ENCODE results near the gene MMP14.
"Not testable (repeated sequence)": the region's sequence is repeated elsewhere in the genome, so short reads cannot be mapped to it uniquely, and the experiment has no call there.

MMP14 gene

DNA sequence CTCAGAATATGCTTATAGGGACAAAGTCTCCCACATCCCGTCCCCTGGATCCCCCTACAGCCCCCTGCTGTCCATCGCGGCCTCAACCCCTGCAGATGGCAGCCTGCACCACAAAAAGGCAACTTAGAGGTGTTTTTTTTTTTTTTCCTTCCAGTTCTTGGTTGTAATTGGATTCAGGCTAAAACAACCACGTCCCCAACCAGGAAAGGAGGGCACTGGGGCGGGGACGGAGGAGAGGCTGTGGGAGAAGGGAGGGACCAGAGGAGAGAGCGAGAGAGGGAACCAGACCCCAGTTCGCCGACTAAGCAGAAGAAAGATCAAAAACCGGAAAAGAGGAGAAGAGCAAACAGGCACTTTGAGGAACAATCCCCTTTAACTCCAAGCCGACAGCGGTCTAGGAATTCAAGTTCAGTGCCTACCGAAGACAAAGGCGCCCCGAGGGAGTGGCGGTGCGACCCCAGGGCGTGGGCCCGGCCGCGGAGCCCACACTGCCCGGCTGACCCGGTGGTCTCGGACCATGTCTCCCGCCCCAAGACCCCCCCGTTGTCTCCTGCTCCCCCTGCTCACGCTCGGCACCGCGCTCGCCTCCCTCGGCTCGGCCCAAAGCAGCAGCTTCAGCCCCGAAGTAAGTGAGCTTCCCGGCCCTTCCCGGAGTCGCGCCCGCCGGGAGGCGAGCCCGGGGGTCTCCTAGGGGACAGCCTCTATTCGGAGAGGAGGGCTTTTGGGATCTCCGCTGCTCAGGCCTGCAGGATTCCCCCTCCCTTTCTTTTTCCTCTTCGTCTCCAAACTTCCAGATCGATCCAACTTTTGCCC, at the start of gene MMP14:
MMP14 (plus strand) TSS at position 285 of the 813 bp plus-strand sequence; CDS start at position 518, 233 bp downstream.
- no peak for DNase-seq

DNA sequence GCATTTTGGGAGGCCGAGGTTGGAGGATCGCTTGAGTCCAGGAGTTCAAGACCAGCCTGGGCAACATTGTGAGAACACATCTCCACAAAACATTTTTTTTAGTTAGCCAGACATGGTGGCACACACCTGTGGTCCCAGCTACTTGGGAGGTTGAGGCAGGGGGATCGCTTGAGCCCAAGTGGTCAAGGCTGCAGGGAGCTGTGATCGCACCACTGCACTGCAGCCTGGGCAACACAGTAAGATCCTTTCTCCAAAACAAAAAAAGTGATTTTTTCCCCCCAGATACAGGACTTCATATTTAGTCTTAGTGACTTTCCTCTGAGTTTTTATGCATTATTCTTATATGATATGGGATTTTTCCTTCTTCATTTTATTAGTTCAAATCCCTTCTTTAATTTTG, 49.7 kb upstream of the MMP14 start:
- DNase-seq, result no peak

DNA sequence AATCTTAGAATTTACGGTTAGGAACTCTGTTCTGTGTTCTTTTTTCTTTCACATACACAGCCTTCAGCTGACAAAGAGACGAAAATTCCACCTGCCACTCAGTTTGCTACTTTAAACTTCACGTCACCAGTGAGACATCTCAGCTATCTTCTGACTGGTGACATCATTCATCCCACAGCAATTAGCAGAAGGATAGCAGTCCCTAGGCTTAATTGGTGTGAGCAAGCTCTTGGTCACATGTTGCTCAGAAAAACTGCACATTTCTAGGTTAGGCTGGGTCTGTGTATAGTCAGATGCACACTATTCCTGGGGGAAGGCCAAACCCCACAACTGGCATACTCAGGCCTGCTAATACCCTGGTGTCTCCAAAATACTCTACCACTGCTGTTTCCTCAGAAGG, 45.1 kb upstream of the MMP14 start:
- no peak for DNase-seq

DNA sequence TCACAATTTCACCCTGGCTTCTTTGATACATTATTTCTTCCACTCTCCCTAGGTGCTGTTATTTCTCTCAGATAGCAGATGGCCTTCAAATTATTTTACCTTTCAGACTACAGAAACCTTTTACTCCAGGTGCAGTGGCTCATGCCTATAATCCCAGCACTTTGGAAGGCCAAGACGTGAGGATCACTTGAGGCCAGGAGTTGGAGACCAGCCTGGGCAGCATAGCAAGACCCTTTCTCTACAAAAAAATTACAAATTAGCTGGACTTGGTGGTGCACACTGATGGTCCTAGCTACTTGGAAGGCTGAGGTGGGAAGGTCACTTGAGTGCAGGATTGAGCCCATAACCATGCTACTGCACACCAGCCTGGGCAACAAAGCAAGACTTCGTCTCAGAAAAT, 44.2 kb upstream of the MMP14 start:
- DNase-seq, result no peak

DNA sequence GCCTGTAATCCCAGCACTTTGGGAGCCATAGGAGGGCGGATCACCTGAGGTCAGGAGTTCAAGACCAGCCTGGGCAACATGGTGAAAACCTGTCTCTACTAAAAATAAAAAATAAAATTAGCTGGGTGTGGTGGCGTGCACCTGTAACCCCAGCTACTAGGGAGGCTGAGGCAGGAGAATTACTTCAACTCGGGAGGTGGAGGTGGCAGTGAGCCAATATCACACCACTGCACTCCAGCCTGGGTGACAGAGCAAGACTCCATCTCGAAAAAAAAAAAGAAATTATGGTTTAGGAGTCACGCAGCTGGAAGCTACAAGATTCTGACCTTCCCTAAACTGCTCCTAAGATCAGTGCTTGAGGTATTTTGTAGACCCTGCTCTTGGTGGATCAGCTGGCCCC, 42.8 kb upstream of the MMP14 start:
- DNase-seq, result not testable (repeated sequence)

GRCh38 chr14:22793976-22794375, 42.4 kb upstream of the MMP14 start:
- DNase-seq, result no peak

- no peak for DNase-seq
These were observed 41.8 kb upstream of the MMP14 start for GRCh38 chr14:22794551-22794951.

DNA sequence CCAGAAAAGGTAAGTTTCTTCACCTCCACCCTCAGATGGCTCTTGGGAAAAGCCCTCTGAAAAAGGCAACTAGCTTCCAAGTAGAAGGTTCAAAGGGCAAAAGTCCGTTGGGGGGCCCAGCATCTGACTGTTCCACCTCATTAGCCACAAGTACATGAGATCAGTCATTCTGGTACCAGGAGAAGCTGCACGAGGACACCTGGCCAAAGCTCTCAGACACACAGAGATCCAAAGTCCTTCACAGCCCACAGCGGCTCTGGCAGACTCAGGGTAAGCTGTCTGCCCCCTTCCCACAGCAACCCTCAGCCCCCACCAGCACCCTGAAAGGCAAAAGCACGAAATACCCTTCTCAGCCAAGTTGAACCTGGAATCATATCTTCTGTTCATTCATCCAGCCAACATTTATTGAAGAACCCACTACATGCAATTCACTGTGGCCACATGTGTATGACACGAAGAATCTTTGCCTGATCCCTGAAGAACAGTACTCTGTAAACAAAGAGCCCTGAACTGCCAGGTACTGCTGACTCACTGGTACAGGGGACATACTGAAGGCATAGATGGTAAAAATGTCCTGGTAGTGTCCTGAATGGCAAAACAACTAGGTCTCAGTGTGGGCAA, 40.2 kb upstream of the MMP14 start:
- DNase-seq, result no peak

DNA sequence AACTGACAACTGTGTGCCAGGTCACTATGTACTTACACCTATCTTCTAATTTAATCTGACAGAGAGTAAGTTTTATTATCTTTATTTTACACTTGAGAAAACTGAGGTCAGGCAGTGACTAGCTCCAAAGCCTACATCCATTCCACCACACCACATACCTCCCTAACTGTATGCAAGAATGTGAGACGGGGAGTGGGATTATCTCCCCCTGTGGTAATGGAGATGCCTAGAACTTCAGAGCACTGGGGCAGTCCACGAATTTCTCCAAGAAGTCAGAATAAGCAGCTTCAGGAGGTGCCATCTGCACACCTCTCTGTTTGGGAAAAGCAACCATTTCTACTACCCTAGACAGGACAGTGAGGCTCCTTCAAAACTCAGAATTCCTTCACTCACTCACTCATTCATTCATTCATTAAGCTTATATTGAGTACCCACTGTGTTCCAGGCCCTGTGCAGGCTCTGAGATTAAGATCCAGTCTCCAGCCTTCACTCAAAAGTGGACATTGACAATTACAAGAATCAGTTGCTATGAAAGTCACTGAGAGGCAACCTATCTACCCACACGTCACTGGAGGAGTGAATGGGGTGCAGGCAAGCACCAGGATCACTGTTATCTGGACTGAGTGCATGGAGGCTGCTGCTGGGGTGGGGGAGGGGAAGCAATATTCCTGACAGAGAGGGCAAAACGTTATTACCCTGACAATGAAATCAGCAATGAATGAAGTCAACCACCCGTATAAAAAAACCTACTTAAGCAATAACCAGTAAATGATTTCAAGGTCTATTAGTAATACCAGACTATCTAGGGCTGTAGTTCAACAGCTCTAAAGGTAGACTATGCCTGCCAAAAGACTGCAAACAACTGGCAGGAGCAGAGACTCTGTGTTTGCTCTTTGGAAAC, 39.1 kb upstream of the MMP14 start:
- DNase-seq, result no peak

- DNase-seq, result no peak
These were observed 37.9 kb upstream of the MMP14 start for GRCh38 chr14:22798528-22798927.

DNA sequence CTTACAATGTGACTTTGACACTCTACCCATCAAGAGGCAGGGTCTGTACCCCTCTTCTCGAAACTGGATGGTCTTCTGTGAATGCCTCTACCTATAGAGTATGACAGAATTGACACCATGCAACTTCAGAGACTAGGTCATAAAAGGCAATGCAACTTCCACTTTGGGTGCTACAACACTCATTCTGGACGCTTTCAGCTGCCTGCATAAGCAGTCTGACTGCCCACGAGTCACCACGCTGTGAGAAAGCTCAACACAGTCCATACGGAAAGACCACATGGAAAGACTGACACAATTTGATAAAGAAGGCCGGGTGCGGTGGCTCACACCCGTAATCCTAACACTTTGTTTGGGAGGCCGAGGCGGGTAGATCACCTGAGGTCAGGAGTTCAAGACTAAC, 36.0 kb upstream of the MMP14 start:
- DNase-seq, result no peak

DNA sequence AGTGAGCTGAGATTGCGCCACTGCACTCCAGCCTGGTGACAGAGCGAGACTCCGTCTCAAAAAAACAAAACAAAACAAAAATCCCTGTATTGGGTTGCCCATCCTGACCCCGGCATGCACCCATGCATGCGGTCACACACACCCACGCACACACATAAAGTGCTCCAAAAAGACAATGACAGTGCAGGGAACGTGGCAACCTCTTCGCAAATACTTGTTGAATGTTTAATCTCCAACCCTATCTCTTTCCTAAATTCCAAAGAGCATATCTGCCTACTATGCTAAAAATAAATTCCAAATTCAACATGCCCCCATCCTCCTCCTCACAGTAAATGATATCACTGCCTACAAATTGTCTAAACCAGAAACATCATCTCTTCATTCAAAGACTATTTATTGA, 34.7 kb upstream of the MMP14 start:
- no peak for DNase-seq

DNA sequence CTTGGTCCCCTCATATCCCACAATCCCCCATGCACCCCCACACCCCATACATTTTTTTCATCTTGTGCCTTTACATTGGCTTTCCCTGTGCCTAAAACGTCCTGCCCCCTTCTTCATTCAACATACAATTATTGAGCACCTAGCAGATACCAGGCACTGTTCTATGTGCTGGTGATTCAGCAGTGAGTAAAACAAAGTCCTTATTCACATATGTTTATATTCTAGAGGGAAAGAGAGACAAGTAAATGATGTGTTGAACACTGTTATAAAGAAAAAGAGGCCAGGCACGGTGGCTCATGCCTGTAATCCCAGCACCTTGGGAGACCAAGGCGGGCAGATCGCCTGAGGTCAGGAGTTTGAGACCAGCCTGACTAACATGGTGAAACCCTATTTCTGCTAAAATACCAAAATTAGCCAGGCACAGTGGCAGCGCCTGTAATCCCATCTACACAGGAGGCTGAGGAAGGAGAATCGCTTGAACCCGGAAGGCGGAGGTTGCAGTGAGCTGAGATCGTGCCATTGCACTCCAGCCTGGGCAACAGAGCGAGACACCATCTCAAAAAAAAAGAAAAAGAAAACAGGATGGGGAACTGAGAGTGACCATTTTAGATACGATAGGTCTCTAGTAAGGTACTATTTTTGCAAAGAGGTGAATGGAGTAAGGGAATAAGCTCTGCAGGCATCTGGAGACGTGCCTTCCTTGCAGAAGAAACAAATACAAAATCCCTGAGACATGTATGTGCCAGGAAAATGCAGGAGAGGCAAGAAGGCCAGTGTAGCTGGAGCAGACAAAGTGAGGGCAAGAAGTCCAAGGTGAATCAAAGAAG, 33.3 kb upstream of the MMP14 start:
- no peak for DNase-seq

DNA sequence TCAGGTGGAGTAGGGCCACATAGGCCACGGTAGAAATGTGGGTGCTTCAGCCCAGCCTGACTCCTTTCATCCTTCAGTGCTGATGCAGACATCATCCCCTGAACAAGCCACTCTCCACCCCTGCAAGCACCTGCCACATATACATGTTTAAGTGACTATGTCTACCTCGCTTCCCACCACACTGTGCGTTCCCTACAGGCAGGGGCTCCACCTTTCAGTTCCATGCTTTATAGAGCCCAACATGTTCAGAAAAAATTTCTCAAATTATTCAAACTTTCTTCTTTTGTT, 32.8 kb upstream of the MMP14 start:
- no peak for DNase-seq

DNA sequence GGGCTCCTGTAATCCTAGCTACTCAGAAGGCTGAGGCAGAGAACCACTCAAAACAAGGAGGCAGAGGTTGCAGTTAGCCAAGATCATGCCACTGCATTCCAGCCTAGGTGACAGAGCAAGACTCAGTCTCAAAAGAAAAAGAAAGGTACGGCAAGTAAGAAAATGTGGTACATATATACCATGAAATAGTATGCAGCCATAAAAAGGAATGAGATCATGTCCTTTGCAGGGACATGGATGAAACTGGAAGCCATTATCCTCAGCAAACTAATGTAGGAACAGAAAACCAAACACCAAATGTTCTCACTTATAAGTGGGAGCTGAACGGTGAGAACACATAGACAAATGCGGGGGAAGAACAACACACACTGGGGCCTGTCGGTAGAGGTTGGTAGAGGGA, 31.1 kb upstream of the MMP14 start:
- DNase-seq, result not testable (repeated sequence)

DNA sequence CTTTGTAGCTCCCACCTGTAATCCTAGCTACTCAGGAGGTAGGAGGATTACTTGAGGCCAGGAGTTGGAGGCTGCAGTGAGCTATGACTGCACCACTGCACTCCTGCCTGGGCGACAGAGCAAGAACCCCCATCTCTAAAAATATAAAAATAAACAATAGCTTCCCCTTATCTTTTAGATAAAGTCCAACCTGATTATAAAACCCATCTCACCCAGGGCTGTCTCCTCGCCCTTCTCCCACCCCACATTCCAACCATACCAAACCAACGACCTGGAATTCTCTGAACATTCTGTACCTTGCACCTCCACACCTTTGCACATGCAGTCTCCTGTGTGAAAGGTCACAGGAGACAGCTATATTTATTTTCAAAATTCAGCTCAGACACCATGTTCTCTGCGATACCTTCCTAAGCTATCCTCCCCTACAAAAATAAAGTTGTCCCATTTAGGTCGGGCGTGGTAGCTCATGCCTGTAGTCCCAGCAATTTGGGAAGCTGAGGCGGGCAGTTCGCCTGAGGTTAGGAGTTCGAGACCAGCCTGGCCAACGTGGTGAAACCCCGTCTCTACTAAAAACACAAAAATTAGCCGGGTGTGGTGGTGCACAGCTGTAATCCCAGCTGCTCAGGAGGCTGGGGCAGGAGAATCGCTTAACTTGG, 28.8 kb upstream of the MMP14 start:
- DNase-seq, result no peak

DNA sequence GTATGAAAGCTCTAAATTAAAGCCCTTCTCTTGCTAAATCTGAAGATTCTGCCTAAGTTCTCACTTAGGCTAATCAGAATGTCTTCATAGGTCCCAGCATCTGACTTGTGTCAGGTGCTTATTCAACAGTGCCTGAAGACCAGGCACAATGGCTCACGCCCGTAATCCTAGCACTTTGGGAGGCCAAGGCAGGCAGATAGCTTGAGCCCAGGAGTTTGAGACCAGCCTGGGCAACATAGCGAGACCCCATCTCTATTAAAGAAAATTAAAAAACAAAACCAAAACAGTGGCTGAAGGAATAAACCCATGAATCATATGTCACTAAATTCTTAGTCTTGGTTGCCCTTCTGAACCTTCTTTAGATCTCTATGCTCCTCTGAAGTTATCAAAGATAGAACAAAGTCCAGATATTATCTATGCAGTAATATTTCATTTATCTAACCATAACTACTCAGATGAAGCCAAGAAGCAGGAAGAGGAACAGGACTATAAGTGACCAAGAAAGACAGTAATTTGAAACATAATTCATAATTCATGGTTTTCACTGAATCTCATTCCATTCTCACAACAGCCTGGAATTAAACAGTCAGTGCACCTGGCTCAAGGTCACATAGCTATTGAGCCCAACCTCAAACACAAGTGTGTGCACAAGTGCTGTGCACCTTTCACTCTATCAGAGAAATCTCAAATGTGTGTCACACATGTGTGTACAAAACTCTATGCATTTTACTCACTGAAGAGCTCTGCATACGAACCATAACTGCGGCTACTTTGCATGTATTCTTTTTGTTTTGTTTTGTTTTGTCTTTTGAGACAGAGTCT, 27.8 kb upstream of the MMP14 start:
- DNase-seq, result no peak

DNA sequence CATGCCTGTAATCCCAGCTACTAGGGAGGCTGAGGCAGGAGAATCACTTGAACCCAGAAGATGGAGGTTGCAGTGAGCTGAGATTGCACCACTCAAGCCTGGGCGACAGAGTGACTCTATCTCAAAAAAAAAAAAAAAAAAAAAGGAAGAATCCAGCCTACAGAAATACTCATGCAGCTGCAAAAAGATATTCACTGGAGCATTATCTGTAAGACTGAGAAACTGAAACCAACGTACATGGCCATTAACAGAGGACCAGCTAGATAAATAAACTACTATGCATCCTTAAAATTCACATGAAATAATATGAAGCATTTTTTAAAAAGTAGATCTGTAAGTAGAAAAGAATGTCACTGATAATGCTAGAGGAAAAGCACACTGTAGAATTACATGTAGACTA, 24.7 kb upstream of the MMP14 start:
- DNase-seq, result no peak

GRCh38 chr14:22812744-22813143, 23.6 kb upstream of the MMP14 start:
- DNase-seq, result no peak

GRCh38 chr14:22813145-22813544, 23.2 kb upstream of the MMP14 start:
- no peak for DNase-seq

- no peak for DNase-seq
These were observed 22.0 kb upstream of the MMP14 start for GRCh38 chr14:22814373-22814772.
